GM18861 (cell line): ENCODE results near the gene PLAC8.
A peak's percentile ranks its signal among the peaks of the same experiment; 100 is the strongest.
"Not testable (repeated sequence)": the region's sequence is repeated elsewhere in the genome, so short reads cannot be mapped to it uniquely, and the experiment has no call there.

Experiments
- ATAC-seq: cut with Tn5 transposase; IDR thresholded peaks from one replicate; pipeline ENCODE4 v1.9.1; 2021; ENCODE audit not compliant: unreplicated experiment

The PLAC8 gene

GRCh38 chr4:83114576-83114975 is at the start of gene PLAC8:
PLAC8 (minus strand) TSS chr4:83114729; CDS start chr4:83107921, 6,808 bp downstream.
- peak; percentile 58 for ATAC-seq

DNA sequence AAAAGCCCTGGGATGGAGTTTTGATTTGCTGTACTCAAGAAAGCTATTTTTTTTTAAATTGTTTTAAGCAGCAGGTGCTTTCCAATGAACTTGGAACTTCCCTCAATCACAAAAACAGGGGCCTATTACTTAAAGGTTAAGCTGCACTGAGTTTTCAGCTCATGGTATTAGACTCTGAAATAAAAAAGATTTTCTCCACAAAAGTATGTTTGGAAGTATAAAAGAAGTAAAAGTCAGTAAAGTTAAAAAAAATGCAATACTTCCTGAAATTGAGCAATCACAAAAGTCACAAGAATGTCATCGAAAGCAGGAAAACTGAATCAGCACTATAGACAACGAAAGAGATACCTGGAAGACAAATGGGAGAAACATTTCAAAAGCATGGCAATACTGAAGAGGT is 38.9 kb upstream of the PLAC8 start:
- no peak for ATAC-seq

DNA sequence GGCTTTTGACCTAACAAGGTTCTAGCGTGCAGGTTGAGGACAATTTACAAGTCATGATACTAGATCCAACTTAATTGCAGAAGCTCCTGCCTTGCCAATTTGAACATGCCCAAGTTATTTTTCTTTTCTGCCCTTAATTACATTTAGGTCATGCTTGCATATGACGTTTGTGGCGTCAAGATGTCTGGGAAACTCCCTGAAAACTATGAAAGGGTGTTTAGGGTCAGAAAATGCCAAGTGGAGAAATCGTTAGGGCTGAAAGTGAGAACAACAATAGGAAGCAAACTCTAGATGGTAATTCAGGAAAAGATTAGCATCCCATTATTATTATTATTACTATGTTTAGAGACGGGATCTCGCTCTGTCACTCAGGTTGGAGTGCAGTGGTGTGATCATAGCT is 38.2 kb upstream of the PLAC8 start:
- no peak for ATAC-seq

- ATAC-seq: no peak
Observed at GRCh38 chr4:83151651-83152050, 37.1 kb upstream of the PLAC8 start.

DNA sequence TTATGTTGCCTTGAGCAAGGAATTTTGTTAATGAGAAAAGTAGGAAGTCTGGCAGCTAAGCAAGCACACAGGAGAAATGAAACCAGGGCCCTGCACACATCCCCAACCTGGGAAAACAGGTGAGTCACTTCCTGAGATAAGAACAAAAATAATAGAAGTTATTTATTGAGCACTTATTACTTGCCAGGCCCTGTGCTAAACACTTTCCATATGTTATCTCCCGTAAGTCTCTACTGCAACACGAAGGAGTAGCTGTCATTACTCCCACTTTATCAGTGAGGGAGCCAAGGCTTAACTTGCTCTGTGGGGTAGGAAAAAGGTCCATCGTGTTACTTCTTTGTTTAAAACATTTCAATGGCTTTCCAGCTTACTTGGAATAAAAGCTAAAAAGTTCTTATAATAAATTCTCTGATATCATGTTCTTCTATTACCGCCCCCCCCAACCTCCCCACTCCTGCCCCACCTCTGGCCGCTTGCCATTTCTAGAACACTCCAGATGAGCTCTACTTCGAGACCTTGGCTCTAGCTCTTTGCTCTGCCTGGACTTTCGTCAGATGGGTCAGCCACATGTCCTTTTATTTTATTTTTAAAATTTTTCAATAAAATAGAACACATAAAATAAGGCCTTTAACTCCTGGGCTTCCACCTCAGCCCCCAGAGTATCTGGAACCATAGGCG is 36.3 kb upstream of the PLAC8 start:
- ATAC-seq: no peak

- no peak for ATAC-seq
Observed at GRCh38 chr4:83149865-83150652, 35.5 kb upstream of the PLAC8 start.

DNA sequence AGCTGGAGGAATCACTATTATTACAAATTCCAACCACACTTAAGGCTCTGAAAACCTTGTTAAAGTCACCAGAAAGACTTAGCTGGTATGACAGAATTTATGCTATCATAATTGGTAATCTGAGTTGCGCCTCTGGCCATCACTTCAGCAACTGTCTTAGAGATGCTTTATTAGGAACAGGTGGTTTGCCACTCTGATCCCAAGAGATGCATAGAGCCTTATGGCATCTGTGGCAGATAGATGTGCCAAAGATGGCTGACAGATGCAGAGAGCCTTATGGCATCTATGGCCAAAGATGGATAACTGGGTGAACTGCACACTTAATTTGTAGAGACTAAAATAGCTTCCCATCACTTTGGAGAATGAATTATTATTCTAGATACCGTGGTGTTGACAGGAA is 32.3 kb upstream of the PLAC8 start:
- no peak for ATAC-seq

GRCh38 chr4:83145776-83146175 is 31.2 kb upstream of the PLAC8 start:
- ATAC-seq: not testable (repeated sequence)

GRCh38 chr4:83139514-83140156 is 25.1 kb upstream of the PLAC8 start:
- ATAC-seq: no peak

DNA sequence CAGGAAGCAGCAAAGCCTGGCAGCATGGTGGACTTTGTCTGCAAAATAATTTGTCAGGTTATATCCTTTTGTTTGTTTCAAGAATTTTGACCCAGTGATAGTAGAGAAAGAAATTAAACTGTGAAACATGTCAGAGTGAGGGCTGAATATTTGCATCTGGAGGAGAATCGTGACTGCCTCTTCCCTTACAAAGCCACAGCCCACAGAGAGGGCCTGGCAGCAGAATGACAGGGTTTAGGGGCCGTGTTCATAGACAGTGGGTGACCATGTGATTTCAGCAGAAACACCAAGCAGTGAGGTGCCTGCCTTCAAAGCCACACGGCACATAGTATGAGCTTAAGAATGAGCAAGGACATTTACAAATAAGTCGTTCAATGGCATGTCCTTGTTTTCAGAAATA is 24.4 kb upstream of the PLAC8 start:
- no peak for ATAC-seq

DNA sequence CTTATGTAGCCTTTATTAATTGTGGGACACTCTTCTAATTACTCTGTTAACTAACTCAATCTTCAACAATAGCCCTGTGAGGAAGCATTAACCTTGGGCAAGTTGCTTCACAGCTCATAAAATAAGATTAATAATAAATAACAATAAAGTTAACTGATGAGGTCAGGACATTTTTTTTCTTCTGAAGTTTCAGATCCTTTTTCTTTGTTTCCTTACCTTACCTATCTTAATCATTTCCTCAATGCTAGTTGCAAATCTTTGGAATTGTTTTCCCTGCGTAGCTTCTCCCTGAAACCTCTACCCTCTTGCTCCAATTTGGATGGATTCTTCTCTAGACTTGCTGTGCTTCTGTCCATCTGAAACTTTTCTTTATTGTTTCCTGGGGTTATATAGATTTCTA is 17.5 kb upstream of the PLAC8 start:
- no peak for ATAC-seq

DNA sequence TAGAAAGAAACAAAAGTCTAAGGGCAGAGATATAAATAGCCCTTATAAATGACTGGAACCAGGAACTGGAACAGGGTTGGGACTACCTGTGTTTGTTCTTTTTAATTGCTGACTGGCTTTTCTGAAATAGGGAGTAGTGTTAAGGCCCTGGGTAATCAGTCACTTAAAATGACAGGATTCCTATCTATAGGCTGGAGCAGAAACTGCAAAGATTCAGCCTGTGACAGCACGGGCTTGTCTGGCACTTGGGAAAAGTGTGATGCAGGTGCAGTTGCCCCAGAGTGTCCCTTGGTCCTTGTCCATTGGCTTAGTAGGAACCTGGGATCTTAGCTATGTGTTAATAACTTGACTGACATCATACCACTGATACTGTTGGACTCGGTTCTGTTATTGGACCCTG is 14.7 kb upstream of the PLAC8 start:
- ATAC-seq: no peak

GRCh38 chr4:83128240-83128929 is 13.9 kb upstream of the PLAC8 start:
- no peak for ATAC-seq

DNA sequence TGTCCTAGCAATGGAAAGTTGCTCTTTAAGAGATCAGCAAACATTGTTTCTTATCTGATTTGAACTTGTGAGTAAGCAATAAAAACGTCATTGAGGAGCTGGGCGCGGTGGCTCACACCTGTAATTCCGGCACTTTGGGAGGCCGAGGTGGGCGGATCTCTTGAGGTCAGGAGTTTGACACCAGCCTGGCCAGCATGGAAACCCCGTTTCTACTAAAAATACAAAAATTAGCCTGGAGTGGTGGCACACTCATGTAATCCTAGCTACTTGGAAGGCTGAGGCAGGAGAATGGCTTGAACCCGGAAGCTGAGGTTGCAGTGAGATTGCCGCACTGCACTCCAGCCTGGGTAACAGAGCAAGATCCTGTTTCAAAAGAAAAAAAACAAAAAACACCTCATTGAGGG is 11.2 kb upstream of the PLAC8 start:
- ATAC-seq: no peak

GRCh38 chr4:83124111-83124780 is 9.7 kb upstream of the PLAC8 start:
- ATAC-seq: peak; percentile 78

- ATAC-seq: no peak
Observed at GRCh38 chr4:83121246-83121645, 6.7 kb upstream of the PLAC8 start.

DNA sequence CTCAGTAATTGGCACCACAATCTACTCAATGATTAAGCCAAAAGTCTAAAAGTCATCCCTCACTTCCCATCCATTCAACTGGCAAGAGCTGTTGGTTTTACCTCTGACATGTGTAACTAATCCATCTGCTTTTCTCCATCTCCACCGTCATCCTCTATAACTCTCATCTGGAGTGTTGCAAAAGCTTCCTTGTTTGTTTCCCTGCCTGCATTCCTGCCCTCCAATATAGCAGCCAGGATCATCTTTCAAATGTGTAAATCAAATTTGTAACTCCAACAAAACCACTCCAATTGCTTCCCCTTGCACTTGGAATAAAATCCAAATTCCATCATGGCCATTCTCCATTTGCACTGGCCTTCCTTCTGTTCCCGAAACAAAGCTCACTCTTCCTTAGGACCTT is 4.3 kb upstream of the PLAC8 start:
- ATAC-seq: no peak

- no peak for ATAC-seq
Observed at GRCh38 chr4:83115656-83116285, 1.2 kb upstream of the PLAC8 start.

DNA sequence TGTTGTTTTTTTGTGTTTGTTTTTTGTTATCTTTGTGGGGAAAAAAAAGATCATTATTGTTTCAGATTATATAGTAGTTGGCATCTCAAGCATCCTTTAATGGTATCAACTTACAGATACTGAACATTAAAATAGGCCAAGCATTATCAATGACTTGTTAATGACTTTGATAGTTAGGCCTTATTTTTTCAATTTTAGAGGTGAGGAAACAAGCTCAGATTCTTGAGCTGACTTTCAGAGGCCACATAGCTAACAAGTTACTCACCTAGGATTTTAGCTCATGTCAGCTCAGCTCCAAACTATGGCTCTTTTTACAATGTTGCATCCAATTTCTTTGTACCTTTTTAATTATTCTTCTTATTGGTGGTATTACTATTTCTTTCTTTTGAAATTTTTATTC is 471 bp upstream of the PLAC8 start:
- no peak for ATAC-seq

GRCh38 chr4:83113429-83113786 is 1.1 kb downstream of the PLAC8 start:
- ATAC-seq: no peak
